AG08395 (cell line): ENCODE data around the gene PTPRN2.
"Not testable (repeated sequence)": the region's sequence is repeated elsewhere in the genome, so short reads cannot be mapped to it uniquely, and the experiment has no call there.

ENCODE experiments used
- DNase-seq: peaks from one replicate; pipeline ENCODE4 v3.0.0; 2012; ENCODE audit warnings: mixed read lengths, low spot score

PTPRN2 gene

GRCh38 chr7:157563467-157564135 lies 1024.0 kb downstream of the PTPRN2 start:
- not testable (repeated sequence) for DNase-seq

GRCh38 chr7:157562522-157563398 lies 1024.9 kb downstream of the PTPRN2 start:
- not testable (repeated sequence) for DNase-seq

GRCh38 chr7:157561816-157562410 lies 1025.7 kb downstream of the PTPRN2 start:
- no peak for DNase-seq

GRCh38 chr7:157561523-157561785 lies 1026.2 kb downstream of the PTPRN2 start:
- no peak for DNase-seq

GRCh38 chr7:157560710-157561522 lies 1026.7 kb downstream of the PTPRN2 start:
- no peak for DNase-seq

- DNase-seq, result no peak
Measured at GRCh38 chr7:157560258-157560654, 1027.4 kb downstream of the PTPRN2 start.

GRCh38 chr7:157559596-157560257 lies 1027.9 kb downstream of the PTPRN2 start:
- no peak for DNase-seq

- no peak for DNase-seq
Measured at GRCh38 chr7:157558875-157559595, 1028.6 kb downstream of the PTPRN2 start.

- DNase-seq, result no peak
Measured at GRCh38 chr7:157558516-157558874, 1029.1 kb downstream of the PTPRN2 start.

GRCh38 chr7:157558061-157558460 lies 1029.6 kb downstream of the PTPRN2 start:
- no peak for DNase-seq

- DNase-seq, result no peak
Measured at GRCh38 chr7:157557263-157557662, 1030.4 kb downstream of the PTPRN2 start.

- no peak for DNase-seq
Measured at GRCh38 chr7:157556642-157556944, 1031.0 kb downstream of the PTPRN2 start.

- DNase-seq, result no peak
Measured at GRCh38 chr7:157555944-157556641, 1031.5 kb downstream of the PTPRN2 start.

GRCh38 chr7:157555313-157555712 lies 1032.3 kb downstream of the PTPRN2 start:
- no peak for DNase-seq

GRCh38 chr7:157554393-157555238 lies 1033.0 kb downstream of the PTPRN2 start:
- no peak for DNase-seq

- no peak for DNase-seq
Measured at GRCh38 chr7:157553256-157553655, 1034.4 kb downstream of the PTPRN2 start.

- DNase-seq, result no peak
Measured at GRCh38 chr7:157552295-157552993, 1035.2 kb downstream of the PTPRN2 start.

- DNase-seq, result no peak
Measured at GRCh38 chr7:157551325-157552070, 1036.1 kb downstream of the PTPRN2 start.
